NCI-H524 treated with DMSO at 0.1 percent for 48 hours (cell line): ENCODE data around the gene CCDC61.

Experiments used
- DNase-seq: peaks from one replicate; lab custom pipeline; 2025; lab: John Stamatoyannopoulos, UW

The CCDC61 gene

DNA sequence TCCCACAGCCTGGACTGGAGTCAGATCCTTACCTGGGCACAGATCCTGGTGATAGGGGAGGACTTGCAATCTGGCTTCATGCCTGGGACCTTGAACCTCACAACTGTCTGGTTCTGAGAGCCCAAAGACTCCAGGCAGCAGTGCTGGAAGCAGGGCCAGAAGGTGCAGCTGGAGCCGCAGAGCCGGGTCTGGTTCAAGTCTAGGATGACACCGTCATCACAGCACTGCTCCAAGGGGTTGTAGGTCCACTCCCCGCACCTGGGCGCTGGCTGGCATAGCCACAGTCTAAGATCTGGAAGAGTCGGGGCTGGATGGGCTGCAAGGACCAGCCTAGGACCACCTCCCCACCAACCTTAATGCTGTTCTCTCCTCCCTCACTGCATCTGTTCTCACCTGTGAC is 44.9 kb downstream of the CCDC61 start:
- DNase-seq, result no peak

DNA sequence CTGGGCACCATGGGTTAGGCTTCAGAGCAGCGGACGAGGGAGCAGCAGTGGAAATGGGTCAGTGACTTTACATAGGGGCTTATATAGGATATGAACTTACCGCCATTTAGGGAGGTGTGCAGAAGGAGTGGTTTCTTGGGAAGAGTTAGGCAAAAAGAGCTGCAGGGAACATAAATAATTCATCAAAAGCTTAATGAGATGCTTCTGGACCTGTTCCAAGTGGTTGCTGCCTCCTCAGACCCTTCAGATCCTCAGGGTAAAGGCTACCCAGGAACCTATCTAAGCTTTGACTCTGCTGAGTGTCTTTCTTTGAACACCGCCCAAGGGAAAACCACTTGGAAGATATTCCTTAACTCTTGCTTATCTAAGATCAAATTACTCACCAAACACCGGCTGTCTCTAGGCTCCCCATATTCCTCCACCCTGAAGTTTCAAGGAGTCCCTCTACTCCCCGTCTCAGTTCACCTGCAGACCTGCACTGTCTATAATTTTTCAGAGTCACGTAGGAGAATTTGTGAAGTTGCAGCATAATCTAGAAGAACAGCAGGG is 45.8 kb downstream of the CCDC61 start, which contains the start of gene IGFL4:
Gene IGFL4, minus strand, starts transcription at position 51 of the 549 bp plus-strand sequence. Its CDS starts 40 bp downstream, at position 11.
- DNase-seq, result no peak

GRCh38 chr19:46042252-46042883 is 47.1 kb downstream of the CCDC61 start:
- no peak for DNase-seq

DNA sequence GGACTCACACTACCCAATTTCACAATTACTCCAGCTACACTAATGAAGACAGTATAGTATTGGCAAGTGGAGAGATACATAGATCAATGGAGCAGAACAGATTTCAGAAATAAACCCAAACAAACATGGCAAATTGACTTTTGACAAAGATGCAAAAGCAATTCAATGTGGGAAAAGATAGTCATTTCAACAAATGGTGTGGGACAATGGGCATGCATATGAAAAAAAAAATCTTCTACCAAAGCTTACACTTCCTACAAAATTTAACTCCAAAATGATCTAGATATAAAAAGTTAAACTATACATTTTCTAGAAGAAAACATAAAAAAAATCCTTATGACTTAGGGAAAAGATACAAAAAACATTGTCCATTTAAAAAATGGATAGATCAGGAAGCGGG is 48.3 kb downstream of the CCDC61 start:
- DNase-seq, result no peak

- no peak for DNase-seq
Observed at GRCh38 chr19:46049597-46049996, 54.3 kb downstream of the CCDC61 start.

DNA sequence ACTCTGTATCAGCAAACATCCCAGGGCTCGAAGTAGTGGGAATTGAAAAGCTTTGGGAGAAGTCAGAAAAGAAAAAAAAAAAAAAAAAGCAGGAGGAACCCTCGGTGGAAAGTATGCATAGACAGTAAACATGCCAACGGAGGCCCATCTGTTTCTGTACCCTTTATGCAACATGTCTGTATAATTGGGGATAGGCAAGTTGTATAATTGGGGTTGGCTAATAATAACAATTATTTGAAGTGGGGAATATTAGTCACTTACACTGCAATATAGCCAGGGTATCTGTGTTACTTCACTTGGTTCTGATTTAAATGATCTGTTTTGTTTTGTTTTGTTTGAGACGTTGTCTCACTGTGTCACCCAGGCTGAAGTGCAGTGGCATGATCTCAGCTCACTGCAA is 57.6 kb downstream of the CCDC61 start:
- DNase-seq, result no peak

GRCh38 chr19:46056536-46056935 is 61.3 kb downstream of the CCDC61 start:
- DNase-seq, result no peak

DNA sequence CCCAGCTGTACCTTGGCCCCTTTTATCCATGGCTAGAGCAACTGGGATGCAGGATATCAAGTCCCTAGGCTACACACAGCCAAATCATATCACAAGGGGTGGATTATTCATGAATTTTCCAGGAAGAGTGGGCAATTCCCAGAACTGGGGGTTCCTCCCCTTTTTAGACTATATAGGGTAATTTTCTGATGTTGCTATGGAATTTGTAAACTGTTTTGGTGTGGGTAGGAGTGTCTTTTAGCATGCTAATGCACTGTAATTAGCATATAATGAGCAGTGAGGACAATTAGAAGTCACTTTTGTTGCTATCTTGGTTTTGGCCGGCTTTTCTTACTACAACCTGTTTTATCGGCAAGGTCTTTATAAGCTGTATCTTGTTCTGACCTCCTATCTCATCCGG is 63.5 kb downstream of the CCDC61 start:
- DNase-seq, result no peak

DNA sequence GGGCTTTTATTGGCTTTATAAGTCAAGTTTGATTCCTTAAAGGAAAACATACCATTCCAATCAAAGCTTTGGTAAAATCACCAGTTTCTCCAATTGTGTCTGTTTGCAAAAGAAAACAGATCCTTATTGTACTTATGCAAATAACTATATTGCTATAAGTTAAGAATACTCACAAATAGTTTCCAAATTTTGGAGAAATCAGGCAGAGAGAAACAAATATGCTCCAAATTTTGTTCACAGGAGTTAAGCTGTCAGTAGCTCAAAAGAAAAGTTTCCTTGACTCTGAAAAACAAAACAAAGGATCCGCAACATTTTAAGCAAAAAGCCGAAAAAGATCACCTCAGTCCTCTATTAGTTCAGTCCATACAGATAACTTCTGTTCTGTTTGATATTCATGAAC is 64.7 kb downstream of the CCDC61 start:
- no peak for DNase-seq

DNA sequence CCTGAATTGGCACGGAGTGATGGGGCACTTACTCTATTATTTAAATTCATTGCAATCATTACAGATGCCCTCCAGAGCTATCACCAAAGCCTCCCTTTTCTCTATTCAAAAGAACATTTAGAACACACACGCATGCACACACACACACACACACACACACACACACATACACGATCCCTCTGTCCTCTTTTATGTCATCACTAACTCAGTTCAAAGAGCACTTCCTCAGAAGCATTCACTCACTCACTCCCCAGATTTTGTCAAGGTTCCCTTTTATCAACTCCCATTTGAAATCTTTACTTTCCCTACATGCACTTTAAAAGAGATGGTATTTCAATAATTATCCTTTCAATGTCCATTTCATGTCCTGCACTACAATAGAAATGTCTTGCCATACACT is 67.9 kb downstream of the CCDC61 start:
- no peak for DNase-seq

GRCh38 chr19:46065486-46066071 is 70.3 kb downstream of the CCDC61 start:
- no peak for DNase-seq

DNA sequence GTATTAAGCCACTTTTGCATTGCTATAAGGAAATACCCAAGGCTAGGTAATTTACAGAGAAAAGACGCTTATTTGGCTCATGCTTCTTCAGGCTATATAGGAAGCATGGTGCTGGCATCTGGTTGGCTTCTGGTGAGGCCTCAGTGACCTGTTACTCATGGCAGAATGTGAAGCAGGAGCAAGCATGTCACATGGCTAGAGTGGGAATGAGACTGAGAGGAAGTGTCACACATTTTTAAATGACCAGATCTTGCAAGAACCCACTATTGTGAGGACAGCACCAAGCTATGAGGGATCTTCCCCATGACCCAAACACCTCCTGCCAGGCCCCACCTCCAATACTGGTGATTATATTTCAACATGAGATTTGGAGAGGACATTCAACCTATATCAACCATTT is 71.2 kb downstream of the CCDC61 start:
- no peak for DNase-seq

GRCh38 chr19:46067691-46068090 is 72.4 kb downstream of the CCDC61 start:
- no peak for DNase-seq
